Endothelial cell of umbilical vein (primary cell): ENCODE results near the gene CCDC172. TPM values are rescaled to one million over a fixed set of nuclear protein-coding genes. Genes with fewer than 3 reads are reported as not detected.
"Not testable (repeated sequence)": the region's sequence is repeated elsewhere in the genome, so short reads cannot be mapped to it uniquely, and the experiment has no call there.

Source experiments
- BruUV-seq: library from RNA; stranded (reverse); fragments of 400-500 nt; replicated peaks from 2 replicates; lab custom pipeline; 2021; lab: Mats Ljungman, UMichigan
- CTCF ChIA-PET: fragments of 300-600, 350-600 bp; sonication (Branson Sonifier 250); formaldehyde crosslinking; loops from one replicate; lab custom pipeline; 2021; ENCODE audit warnings: antibody characterized with exemption, inconsistent platforms; lab: Charles Lee
- POLR2A ChIA-PET: fragments of 300-600, 350-600 bp; sonication (Branson Sonifier 250); formaldehyde crosslinking; loops from one replicate; lab custom pipeline; 2021; ENCODE audit warnings: antibody characterized with exemption, inconsistent platforms; lab: Charles Lee
- DNase-seq: peaks from one replicate; pipeline ENCODE4 v3.0.0-alpha.2; 2011; ENCODE audit warnings: low read depth, low spot score
- FAIRE-seq: peaks from 2 replicates; lab custom pipeline; 2011; peaks lifted over from hg19 to GRCh38; lab: Jason Lieb, UNC
- H2AFZ ChIP-seq: 2 replicates; pipeline ENCODE4 v1.6.0; 2012; ENCODE audit warnings: low read depth, low read length, control low read depth, inconsistent platforms
- H3K27ac ChIP-seq: 2 replicates; pipeline ENCODE4 v1.5.1; 2011; ENCODE audit warnings: low read depth, mild to moderate bottlenecking, control low read depth, low read length, moderate library complexity; ENCODE audit not compliant: insufficient read depth
- H3K27me3 ChIP-seq, 2 experiments: 2 replicates each; pipeline versions ENCODE4 v1.6.0 to v1.6.1; 2011; ENCODE audit warnings: low read length in 2 of 2, mixed read lengths in 1 of 2; ENCODE audit not compliant: control insufficient read depth in 2 of 2, insufficient read depth in 2 of 2
- H3K36me3 ChIP-seq, 2 experiments: 2 replicates in 1 of 2; 3 replicates in 1 of 2; pipeline ENCODE4 v1.5.1; 2011; ENCODE audit warnings: low read length in 2 of 2, mild to moderate bottlenecking in 1 of 2, moderate library complexity in 1 of 2; ENCODE audit not compliant: control insufficient read depth in 2 of 2, insufficient read depth in 2 of 2; ENCODE audit errors: extremely low read depth in 1 of 2
- H3K4me1 ChIP-seq: 3 replicates; pipeline ENCODE4 v1.5.1; 2011; ENCODE audit warnings: mild to moderate bottlenecking, low read length; ENCODE audit not compliant: control insufficient read depth, insufficient read depth; ENCODE audit errors: extremely low read depth
- H3K4me2 ChIP-seq: 2 replicates; pipeline ENCODE4 v1.6.1; 2011; ENCODE audit warnings: low read length, control low read depth, mixed read lengths; ENCODE audit not compliant: insufficient read depth
- H3K4me3 ChIP-seq, 3 experiments: fragments of 200-600 bp in 1 of 3; sonication (generic), shearing (Covaris generic) in 1 of 3; replicated peaks in 1 of 3; 2 replicates each; pipeline ENCODE4 v1.5.1; 2011 to 2016; ENCODE audit warnings: control low read depth in 3 of 3, low read length in 3 of 3, mild to moderate bottlenecking in 2 of 3, inconsistent platforms in 1 of 3, low read depth in 1 of 3, moderate library complexity in 1 of 3; ENCODE audit not compliant: insufficient read depth in 1 of 3
- H3K79me2 ChIP-seq: 2 replicates; pipeline ENCODE4 v1.6.0; 2012; ENCODE audit warnings: low read length, inconsistent platforms; ENCODE audit not compliant: control insufficient read depth, insufficient read depth
- H3K9ac ChIP-seq: replicated peaks from 2 replicates; pipeline ENCODE3; 2011; ENCODE audit warnings: low read length, control low read depth; ENCODE audit not compliant: insufficient read depth; ENCODE audit errors: extremely low read depth
- H3K9me1 ChIP-seq: replicated peaks from 3 replicates; pipeline ENCODE4 v1.6.0; 2011; ENCODE audit warnings: mild to moderate bottlenecking, low read length; ENCODE audit not compliant: control insufficient read depth, insufficient read depth; ENCODE audit errors: extremely low read depth
- H3K9me3 ChIP-seq: replicated peaks from 2 replicates; pipeline ENCODE4 v1.5.1; 2012; ENCODE audit warnings: low read length, inconsistent platforms; ENCODE audit not compliant: control insufficient read depth, insufficient read depth
- H4K20me1 ChIP-seq: replicated peaks from 2 replicates; pipeline ENCODE3; 2011; ENCODE audit warnings: mild to moderate bottlenecking, low read length; ENCODE audit not compliant: control insufficient read depth, insufficient read depth; ENCODE audit errors: extremely low read depth
- EZH2 ChIP-seq: IDR thresholded peaks from 2 replicates; pipeline ENCODE4 v1.6.1; 2012; ENCODE audit warnings: borderline replicate concordance, low read depth, mild to moderate bottlenecking, moderate library complexity, low read length, inconsistent platforms; ENCODE audit not compliant: severe bottlenecking
- FOS ChIP-seq: IDR thresholded peaks from 2 replicates; pipeline ENCODE4 v1.6.1; 2011; ENCODE audit warnings: mild to moderate bottlenecking, low read length, moderate library complexity, borderline replicate concordance; ENCODE audit not compliant: insufficient read depth
- GATA2 ChIP-seq: IDR thresholded peaks from 2 replicates; pipeline ENCODE4 v1.7.0; 2011; ENCODE audit warnings: low read depth, mild to moderate bottlenecking, moderate library complexity, mixed read lengths, low read length; ENCODE audit not compliant: insufficient read length, insufficient read depth
- JUN ChIP-seq: IDR thresholded peaks from 2 replicates; pipeline ENCODE4 v1.6.1; 2011; ENCODE audit warnings: borderline replicate concordance, low read depth; ENCODE audit not compliant: insufficient read length, insufficient read depth
- MYC ChIP-seq: IDR thresholded peaks from one replicate; pipeline ENCODE4 v1.6.1; 2011; ENCODE audit warnings: mild to moderate bottlenecking, low read depth, low read length
- POLR2A ChIP-seq: IDR thresholded peaks from 2 replicates; pipeline ENCODE4 v1.6.1; 2012; ENCODE audit warnings: low read depth, mild to moderate bottlenecking, control low read depth, low read length
- POLR2AphosphoS5 ChIP-seq: IDR thresholded peaks from 2 replicates; pipeline ENCODE4 v1.6.1; 2012; ENCODE audit warnings: low read depth, mild to moderate bottlenecking, control low read depth, low read length, moderate library complexity; ENCODE audit not compliant: insufficient read depth
- dilution Hi-C: fragments of 300-500 bp; cut with MboI; formaldehyde crosslinking; loops from one replicate; pipeline ENCODE4 v1.15.0; 2019; ENCODE audit warnings: low sequenced_read_pairs; ENCODE audit not compliant: extremely low pct_ligation_motif_present
- intact Hi-C: fragments of 100-400 bp; cut with micrococcal nuclease; formaldehyde crosslinking; loops from one replicate; pipeline ENCODE4 v1.10.0; 2022
- polyA plus RNA-seq, 4 experiments: library from polyadenylated mRNA; depleted of rRNA in 3 of 4; stranded (reverse) in 3 of 4; unstranded in 1 of 4; fragments of >200 nt; gene quantifications; 2 replicates each; pipeline versions ENCODE4 v1.2.1 to v1.2.3, GENCODE V29; 2011 to 2012; ENCODE audit warnings: missing spikeins in 1 of 4
- total RNA-seq: library from RNA; stranded (reverse); gene quantifications from 2 replicates; pipeline ENCODE4 v1.2.3, GENCODE V29; 2021
- TF ChIP-seq, protein P1 (sequence below), 2 donors: IDR thresholded peaks; 1 replicate in 1 of 2; 2 replicates in 1 of 2; pipeline ENCODE4 v1.5.1; 2011; ENCODE audit warnings: low read length in 2 of 2, mild to moderate bottlenecking in 2 of 2, moderate library complexity in 2 of 2, control low read depth in 1 of 2, inconsistent platforms in 1 of 2, low read depth in 1 of 2; ENCODE audit not compliant: insufficient read depth in 1 of 2; ENCODE audit errors: extremely low read depth in 1 of 2
- TF ChIP-seq, protein P2 (sequence below): IDR thresholded peaks from 2 replicates; pipeline ENCODE4 v1.6.1; 2011; ENCODE audit not compliant: insufficient read depth, insufficient read length

The CCDC172 gene
- total and polyA plus RNA-seq, 2 donors (not counting 3 experiments of a cell fraction or from before 2014, with no cell fraction given) = not detected

DNA sequence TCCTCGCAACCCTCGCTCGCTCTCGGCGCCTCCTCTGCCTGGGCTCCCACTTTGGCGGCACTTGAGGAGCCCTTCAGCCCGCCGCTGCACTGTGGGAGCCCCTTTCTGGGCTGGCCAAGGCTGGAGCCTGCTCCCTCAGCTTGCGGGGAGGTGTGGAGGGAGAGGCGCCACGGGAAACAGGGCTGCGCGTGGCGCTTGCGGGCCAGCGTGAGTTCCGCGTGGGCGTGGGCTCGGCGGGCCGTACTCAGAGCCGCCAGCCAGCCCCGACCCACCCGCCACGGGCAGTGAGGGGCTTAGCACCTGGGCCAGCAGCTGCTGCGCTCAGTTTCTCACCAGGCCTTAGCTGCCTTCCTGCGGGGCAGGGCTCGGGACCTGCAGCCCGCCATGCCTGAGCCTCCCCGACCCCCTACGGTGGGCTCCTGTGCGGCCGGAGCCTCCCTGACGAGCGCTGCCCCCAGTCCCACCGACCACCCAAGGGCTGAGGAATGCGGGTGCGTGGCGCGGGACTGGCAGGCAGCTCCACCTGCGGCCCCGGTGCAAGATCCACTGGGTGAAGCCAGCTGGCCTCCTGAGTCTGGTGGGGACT is 69.1 kb downstream of the CCDC172 start:
- DNase-seq, POLR2A ChIA-PET, H3K79me2 ChIP-seq, H3K27ac ChIP-seq, H2AFZ ChIP-seq, H3K9me3 ChIP-seq, intact Hi-C loops, dilution Hi-C loops, H4K20me1 ChIP-seq, H3K9ac ChIP-seq, H3K27me3 ChIP-seq, BruUV-seq, CTCF ChIA-PET, FAIRE-seq, H3K4me3 ChIP-seq, H3K4me1 ChIP-seq, H3K9me1 ChIP-seq, H3K4me2 ChIP-seq, H3K36me3 ChIP-seq: not testable (repeated sequence)

DNA sequence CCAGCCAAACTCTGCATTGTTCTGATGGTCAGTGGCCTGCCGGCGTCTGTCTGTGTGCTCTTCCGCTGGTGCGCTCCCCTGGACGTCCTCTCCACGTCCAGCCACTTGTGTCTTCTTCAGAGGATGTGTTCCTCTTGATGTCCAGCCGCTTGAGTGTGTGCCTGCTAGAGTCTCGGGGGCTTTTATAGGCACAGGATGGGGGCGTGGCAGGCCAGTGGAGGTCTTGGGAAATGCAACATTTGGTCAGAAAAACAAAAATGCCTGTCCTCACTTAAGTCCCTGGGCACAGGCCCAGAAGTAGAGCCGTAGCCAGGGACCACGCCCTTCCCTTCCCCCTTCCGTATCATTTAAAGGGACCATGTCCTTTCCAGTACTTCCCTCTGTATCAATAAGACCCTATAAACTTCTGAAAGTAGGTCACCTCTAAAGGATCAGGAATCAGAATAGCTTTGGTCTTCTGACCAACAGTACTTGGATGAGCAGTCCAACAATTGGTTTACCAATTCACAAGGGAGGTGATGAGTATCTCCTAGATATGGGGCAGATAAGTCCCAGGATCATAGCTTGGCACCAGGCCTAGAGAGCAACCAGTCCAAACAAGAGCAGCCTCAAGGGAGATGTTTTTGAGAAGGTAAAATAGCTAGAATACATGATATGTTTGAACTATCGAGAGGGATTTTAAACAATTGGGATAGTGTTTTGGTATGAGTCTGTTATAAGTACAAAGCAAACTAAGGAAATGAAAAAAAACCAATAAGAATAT is 71.2 kb downstream of the CCDC172 start:
- intact Hi-C loops (no loop called here), dilution Hi-C loops (no loop called here)
- no peaks in the 10 kb centered on the region for H3K79me2 ChIP-seq
- H3K9ac ChIP-seq = no peak overlapping the region
- BruUV-seq = no TSS peak
- H2AFZ ChIP-seq = no peak overlapping the region
- no peaks in the 10 kb centered on the region for H3K4me1 ChIP-seq
- ChIA-PET POLR2A (no interaction called here), CTCF (no interaction called here)
- no peaks in the 10 kb centered on the region for H3K36me3 ChIP-seq
- H3K4me2 ChIP-seq = no peak overlapping the region
- DNase-seq (no peak), FAIRE-seq (no peak)
- no peaks in the 10 kb centered on the region for H3K9me1 ChIP-seq
- no peaks in the 10 kb centered on the region for H3K9me3 ChIP-seq
- TF ChIP-seq POLR2AphosphoS5 (no peak), EZH2 (no peak), JUN (no peak), MYC (no peak), POLR2A (no peak), GATA2 (no peak), FOS (no peak)
- TF ChIP-seq, protein P1, sequence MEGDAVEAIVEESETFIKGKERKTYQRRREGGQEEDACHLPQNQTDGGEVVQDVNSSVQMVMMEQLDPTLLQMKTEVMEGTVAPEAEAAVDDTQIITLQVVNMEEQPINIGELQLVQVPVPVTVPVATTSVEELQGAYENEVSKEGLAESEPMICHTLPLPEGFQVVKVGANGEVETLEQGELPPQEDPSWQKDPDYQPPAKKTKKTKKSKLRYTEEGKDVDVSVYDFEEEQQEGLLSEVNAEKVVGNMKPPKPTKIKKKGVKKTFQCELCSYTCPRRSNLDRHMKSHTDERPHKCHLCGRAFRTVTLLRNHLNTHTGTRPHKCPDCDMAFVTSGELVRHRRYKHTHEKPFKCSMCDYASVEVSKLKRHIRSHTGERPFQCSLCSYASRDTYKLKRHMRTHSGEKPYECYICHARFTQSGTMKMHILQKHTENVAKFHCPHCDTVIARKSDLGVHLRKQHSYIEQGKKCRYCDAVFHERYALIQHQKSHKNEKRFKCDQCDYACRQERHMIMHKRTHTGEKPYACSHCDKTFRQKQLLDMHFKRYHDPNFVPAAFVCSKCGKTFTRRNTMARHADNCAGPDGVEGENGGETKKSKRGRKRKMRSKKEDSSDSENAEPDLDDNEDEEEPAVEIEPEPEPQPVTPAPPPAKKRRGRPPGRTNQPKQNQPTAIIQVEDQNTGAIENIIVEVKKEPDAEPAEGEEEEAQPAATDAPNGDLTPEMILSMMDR (IDR thresholded peaks at IDR 0.05; ENCODE audit: extremely low read depth in 1 of 2, insufficient read depth in 1 of 2, low read depth in 1 of 2, low read length in 2 of 2) = no peak
- TF ChIP-seq, protein P2, sequence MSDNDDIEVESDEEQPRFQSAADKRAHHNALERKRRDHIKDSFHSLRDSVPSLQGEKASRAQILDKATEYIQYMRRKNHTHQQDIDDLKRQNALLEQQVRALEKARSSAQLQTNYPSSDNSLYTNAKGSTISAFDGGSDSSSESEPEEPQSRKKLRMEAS = no peak
- H4K20me1 ChIP-seq = no peaks in the 10 kb centered on the region
- no peaks in the 10 kb centered on the region for H3K27me3 ChIP-seq
- no peak overlapping the region for H3K27ac ChIP-seq
- H3K4me3 ChIP-seq = no peak overlapping the region
